Stimulated activated CD4-positive, alpha-beta T cell treated with anti-CD3 and anti-CD28 coated beads, Interleukin-12 subunit alpha, Interleukin-12 subunit beta, amount 100 ng/mL, for 4 hours (primary cell): Measurements from ENCODE around the gene CEP164.
"Not testable (repeated sequence)": the region's sequence is repeated elsewhere in the genome, so short reads cannot be mapped to it uniquely, and the experiment has no call there.

ENCODE experiments used
- DNase-seq: peaks from one replicate; pipeline ENCODE4 v3.0.0-alpha.2; 2020

The CEP164 gene

GRCh38 chr11:117399100-117399840 is 71.6 kb downstream of the CEP164 start:
- DNase-seq = not testable (repeated sequence)

DNA sequence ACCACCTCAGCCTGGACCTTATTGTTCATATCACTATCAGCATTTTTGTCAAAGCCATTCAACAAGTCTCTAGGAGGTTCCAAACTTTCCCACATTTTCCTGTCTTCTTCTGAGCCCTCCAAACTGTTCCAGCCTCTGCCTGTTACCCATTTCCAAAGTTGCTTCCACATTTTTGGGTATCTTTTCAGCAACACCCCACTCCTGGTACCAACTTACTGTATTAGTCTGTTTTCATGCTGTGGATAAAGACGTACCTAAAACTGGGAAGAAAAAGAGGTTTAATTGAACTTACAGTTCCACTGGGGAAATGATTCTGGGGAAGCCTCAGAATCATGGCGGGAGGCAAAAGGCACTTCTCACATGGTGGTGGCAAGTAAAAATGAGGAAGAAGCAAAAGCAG is 78.2 kb downstream of the CEP164 start:
- not testable (repeated sequence) for DNase-seq

DNA sequence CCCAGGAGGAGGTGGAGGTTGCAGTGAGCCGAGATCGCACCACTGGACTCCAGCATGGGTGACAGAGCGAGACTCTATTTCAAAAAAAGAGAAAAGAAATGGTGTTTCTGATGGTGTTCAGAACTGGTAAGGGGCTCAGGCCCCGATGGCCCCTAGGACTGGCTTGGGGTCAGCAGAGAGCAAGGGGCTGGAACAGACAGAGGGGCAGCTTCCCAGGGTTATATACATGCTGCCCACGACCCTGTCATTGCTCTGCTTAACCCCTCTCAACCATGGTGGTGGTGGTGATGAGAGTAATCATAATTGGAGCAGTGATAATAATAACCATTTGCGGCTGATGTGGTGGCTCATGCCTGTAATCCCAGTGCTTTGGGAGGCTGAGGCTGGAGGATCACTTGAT is 79.4 kb downstream of the CEP164 start:
- no peak for DNase-seq

DNA sequence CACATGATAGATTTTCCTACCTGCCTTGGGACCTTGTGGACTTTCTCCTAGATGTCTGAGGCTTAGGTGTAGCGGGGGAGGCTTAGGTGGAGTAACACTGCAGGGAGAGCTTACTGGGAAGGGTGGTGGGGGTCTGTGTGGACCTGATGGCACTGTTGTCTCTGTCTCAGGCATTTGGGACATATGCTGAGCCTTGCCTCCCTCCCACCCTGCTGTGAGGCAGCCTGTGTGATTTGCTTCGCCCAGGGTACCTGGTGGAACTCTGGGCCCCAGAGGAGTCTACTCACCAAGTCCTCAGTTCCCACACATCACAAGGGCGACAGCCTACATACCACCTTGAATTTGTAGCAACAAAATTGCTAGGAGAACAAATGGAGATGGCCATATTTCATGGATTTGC is 80.7 kb downstream of the CEP164 start:
- DNase-seq = no peak

DNA sequence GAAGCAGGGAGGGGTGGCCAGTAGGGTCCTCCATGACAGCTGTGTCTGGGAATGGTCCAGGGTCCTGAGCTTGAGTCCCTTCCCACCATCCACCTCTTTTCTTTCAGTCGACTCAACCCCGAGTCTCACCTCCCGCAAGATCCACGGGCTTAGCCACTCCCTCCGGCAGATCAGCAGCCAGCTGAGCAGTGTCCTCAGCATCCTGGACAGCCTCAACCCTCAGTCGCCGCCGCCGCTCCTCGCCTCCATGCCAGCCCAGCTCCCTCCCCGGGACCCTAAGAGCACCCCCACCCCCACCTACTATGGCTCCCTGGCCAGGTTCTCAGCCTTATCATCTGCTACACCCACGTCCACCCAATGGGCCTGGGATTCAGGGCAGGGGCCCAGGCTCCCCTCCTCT is 81.9 kb downstream of the CEP164 start:
- DNase-seq = no peak

- DNase-seq = no peak
Observed at GRCh38 chr11:117410238-117410637, 82.6 kb downstream of the CEP164 start.

GRCh38 chr11:117410861-117411710 is 83.4 kb downstream of the CEP164 start:
- DNase-seq = no peak

DNA sequence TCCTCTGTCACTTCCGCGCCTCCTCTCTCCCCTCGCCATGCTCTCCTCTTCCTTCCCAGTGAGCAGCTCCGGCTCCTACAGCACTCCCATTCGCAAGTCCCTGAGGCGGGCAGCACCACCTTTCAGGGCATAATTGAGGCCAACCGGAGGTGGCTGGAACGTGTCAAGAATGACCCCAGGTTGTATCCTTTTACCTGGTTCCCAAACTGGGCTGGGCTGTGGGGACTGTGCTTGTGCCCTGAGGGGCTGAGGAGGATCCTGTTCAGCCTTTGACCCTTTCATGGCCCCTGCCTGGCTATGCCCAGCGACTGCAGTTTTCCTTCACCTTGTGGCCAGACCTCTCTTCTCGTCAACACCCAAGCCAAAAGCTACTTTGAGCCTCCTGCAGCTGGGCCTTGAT is 84.1 kb downstream of the CEP164 start:
- DNase-seq = no peak

- DNase-seq = no peak
Observed at GRCh38 chr11:117412176-117412575, 84.5 kb downstream of the CEP164 start.

DNA sequence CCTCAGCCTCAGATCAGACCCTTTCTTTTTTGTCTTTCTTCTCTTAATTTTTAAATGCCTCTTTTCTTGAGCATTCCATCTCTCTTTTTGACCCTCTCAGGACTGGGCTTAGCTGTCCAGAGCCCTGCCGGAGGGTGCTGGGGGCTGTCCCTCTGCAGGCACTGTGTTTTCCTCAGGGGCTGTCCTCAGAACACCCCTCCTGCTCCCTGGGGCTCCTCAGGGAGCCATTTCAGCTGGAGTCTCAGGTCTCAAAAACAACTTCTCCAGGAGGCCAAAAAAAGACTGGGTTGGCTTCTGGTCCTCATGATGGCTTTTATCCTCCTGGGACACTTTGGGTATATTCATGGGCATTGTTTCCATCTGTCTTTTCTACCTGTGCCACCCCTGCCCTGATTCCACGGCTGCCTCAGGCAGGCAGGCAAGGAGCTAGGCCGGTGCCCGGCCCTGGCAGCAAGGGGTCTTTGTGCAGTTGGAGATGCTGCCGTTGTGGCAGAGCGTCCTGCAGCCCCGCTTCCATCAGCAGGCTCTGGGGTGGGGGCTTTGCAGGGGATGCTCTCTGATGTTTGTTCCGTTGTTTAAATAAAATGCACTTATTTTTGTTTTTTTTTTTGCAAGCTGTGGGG is 85.1 kb downstream of the CEP164 start:
- DNase-seq = no peak

DNA sequence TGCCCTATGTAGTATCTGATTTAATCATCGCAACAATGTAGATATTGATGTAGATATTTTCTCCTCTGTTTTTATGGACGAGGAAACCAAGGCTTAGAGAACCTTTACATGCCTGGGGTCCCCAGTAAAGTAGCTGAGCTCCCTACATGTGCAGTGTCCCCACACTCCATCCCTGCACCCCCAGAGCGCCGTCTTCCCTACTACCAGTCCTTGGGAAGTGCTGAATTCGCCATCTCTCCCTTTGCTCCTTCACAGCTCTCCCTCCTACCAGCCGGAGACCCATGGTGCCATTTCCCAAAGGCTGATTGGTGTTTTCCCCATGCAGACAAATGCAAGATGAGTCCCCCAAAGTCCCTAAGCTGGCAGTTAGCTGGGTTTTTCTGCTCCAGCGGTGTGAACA is 86.0 kb downstream of the CEP164 start:
- DNase-seq = no peak

- DNase-seq = no peak
Observed at GRCh38 chr11:117414724-117415123, 87.1 kb downstream of the CEP164 start.

GRCh38 chr11:117415358-117415896 is 87.8 kb downstream of the CEP164 start:
- DNase-seq = no peak

GRCh38 chr11:117417342-117417741 is 89.7 kb downstream of the CEP164 start:
- DNase-seq = no peak

GRCh38 chr11:117417856-117418255 is 90.2 kb downstream of the CEP164 start:
- DNase-seq = no peak

DNA sequence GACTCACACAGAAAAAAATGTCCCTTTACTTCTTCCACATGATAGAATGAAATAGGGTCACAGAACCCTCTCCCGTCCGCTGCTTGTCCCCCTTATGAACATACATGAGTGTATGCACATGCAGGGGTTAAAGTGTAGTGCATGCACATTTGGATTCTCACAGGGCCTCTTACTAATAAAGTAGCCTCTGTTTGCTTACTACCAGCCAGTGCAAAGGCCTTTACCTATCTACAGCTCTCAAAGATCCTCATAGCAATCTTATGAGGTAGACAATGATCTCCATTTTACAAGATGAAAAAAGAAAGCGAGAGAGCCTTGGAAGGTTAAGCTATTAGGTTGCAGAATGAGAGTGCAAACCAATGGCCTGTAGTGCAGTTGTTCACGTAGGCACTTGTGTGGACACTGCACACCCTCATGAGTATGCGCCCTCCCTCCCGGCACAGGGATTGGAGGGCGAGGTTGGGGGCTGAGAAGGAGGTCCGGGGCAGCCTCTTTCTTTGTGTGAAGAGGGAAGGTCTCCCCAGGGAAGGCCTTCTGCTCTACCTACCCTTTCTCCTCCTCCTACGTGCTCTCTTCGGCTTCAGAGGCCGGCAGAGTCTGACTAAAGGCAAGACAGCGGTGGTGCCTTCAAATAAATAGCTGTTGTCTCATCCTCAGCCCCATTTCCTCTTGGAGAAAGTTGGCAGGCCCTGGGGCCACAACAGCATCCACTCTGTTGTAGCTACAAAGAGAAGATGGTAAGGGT is 91.3 kb downstream of the CEP164 start:
- DNase-seq = no peak

DNA sequence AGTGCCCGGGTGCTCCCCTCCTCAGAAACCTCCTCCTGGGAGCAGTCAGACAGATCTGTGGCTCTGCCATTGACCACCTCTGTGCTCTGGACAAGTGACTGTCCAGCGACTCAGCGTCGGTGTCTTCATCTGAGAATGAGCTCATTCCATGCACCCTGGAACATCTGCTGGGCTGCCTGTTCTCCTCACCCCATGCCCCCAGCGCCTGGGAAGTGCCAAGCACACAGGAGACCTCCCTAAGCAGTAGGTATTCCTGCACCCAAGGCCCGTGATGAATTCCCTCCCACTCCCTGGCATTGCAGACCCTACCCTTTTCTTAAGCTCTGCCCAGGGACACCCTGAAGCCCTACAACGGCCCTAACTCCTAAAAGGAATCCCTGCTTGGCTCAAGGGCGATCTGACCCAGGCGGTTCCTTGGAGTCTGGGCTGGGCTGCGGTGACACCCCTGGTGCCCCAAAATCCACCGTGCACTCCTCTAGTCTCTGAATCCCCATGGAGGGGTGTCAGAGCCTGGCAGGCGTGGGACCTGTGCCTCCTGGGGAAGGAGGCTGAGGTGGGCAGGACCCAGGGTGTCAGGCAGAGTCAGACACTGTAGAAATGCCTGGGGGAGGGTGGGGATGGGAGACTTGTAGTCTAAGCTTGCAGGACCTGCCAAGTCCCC is 92.0 kb downstream of the CEP164 start:
- DNase-seq = no peak

DNA sequence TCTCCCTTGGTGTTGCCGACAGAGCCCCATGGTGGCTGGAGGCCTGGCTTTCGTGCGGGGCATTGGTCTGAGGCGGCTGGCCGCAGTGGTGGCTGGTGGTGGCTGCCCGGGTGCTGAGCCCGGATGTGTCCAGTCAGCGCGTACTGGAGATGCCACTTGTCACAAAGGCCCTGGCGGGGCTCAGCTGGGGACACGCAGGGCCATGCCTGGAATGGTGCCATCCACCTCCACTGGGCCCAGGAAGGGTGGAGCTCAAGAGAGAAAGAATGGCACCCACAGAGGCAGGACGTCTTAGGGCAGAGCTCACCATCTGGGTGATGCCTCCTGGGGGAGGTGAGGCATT is 92.5 kb downstream of the CEP164 start:
- DNase-seq = no peak

GRCh38 chr11:117420598-117420997 is 92.9 kb downstream of the CEP164 start:
- DNase-seq = no peak

DNA sequence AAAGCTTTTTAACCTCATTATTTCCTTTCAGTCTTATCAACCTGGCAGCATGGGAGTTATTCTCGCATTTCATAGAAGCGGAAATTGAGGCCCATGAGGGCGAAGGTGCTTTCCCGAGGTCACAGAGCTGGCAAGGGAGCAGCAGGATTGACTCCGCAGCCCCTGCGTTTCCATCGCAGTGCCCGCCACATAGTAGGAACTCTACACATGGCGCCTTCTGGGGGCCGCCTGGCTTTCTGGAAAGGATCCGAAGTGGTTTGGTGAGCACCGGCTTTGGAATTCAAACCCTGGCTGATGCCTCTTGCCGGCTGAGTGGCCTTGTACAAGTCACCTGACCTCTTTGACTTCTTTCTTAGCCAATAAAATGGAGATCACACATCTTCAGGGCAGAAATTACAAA is 93.4 kb downstream of the CEP164 start:
- no peak for DNase-seq

DNA sequence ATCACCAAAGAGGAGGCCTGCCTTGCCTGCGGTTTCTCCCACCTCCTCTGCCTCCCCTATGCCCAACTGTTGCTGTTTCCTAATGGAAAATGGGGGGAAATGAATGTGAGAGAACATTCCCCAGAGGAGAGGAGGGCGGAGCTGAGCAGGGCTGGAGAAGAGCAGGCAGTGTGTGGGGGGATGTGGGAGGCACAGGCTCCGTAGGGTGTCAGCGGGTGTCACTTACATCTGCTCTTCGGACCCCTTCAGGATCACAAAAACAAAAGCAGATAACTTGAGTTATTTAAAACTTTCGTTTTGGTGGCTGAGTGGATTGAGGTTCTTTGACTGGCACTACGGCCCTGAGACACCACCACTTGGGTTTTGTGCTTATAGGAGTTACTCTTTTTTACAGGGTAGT is 93.8 kb downstream of the CEP164 start:
- no peak for DNase-seq

- DNase-seq = no peak
Observed at GRCh38 chr11:117423046-117423575, 95.5 kb downstream of the CEP164 start.
